HG02678 (cell line): ENCODE data around the gene B4GALT3.
A peak's percentile ranks its signal among the peaks of the same experiment; 100 is the strongest.
"Not testable (repeated sequence)": the region's sequence is repeated elsewhere in the genome, so short reads cannot be mapped to it uniquely, and the experiment has no call there.

Experiments used
- ATAC-seq: cut with Tn5 transposase; IDR thresholded peaks from one replicate; pipeline ENCODE4 v1.9.1; 2021; ENCODE audit warnings: mild to moderate bottlenecking, moderate library complexity; ENCODE audit not compliant: unreplicated experiment

B4GALT3 gene

GRCh38 chr1:161177112-161177935 is at the start of gene B4GALT3:
B4GALT3 (minus strand) TSS chr1:161177507; CDS start chr1:161176060, 1,447 bp downstream.
- peak; percentile 85 for ATAC-seq

DNA sequence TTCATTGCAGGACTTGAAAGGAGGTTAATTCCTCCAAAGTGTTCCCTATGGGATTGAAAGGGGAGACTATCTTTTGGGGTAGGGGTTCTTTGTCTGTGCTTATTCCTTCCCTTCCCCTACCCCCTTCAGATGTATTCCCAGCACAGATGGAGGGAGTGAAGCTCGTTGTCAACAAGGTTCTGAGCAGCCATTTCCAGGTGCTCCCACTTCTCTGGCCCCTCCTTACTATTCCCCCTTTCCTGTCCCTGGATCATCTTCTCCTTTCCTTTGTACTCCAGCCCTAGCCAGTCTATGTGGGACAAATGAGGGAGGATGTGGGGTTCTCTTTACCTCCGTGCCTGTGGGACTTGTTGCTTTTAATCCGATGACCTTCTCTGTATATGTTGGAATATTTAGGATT is 49.5 kb upstream of the B4GALT3 start:
- no peak for ATAC-seq

DNA sequence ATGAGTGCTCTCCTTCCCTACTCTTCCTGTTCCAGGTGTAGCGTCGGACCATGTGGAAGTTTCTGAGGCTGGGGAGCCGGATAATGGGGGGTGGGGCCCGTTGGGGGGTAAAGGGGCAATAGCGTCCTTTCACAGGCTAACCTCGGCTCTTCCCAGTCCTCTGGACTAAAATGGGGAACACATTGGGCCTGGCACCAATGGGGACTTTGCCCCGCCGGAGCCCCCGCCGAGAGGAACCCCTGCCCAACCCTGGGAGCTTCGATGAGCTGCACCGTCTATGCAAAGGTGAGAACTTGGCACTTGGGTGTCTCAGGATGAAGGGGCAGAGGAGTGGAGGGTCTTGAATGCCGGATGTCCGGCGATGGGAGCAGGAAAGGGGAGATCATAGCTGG is 49.0 kb upstream of the B4GALT3 start:
- ATAC-seq = no peak

DNA sequence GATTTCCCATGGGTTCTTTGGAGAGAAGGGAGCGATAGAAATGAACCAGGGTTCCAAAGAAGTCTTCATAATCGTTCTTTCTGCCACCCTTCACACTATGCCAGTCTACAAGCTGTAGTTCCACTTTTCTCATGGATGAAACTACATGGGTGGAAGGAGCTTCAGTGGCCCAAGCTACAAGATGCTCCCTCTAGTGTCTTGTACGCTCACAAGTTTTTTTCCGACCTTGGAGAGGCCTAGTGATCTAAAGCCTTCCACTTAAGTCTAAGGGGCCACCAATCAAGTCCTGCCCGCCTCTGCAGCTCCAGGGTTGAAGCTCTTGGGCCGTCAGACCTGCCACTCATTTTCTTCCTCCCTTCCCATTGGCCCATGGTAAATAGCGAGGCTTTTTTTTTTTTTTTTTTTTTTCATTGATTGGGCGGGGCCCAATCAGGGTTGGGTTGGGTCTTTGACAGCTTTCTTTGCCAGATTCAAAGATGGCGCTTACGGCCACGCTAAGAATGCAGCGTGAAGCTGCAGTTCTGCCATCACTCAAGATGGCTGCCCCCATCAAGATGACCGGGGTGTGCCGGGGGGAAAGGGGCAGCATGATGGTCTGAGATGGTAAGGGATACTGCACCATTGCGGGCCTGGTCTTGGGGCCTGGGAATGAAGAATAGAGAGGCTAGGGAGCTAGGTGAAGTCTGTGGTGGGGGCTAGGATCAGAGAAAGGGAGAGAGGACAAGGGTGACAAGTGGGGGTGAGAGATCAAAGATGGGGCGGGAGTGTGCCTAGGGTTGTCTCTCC is 48.4 kb upstream of the B4GALT3 start, which contains the start of gene TOMM40L:
TSS of gene TOMM40L (plus strand) at position 527 of the 786 bp plus-strand sequence. CDS start 430 bp downstream, outside the sequence.
- ATAC-seq = peak; percentile 97

DNA sequence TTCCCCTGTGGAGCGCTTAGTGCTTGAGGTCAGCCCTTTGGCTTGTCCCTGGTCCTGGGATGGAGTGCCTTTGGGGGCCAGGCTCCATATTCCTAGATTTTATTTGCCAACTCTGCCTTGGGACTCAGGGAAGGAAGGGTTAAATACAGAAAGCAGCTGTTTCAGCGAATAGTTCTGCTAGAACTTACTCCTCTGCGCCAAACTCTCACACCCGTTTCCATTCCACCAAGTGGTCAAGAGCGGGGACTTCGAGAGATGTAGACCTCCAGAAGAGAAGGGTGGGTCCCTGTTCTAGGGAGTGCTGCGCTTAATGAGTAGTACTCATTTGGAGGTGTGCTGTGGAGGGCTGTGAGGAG is 47.8 kb upstream of the B4GALT3 start:
- no peak for ATAC-seq

GRCh38 chr1:161224695-161225087 is 47.4 kb upstream of the B4GALT3 start:
- ATAC-seq = not testable (repeated sequence)

- no peak for ATAC-seq
Measured at GRCh38 chr1:161223805-161224694, 46.7 kb upstream of the B4GALT3 start.

DNA sequence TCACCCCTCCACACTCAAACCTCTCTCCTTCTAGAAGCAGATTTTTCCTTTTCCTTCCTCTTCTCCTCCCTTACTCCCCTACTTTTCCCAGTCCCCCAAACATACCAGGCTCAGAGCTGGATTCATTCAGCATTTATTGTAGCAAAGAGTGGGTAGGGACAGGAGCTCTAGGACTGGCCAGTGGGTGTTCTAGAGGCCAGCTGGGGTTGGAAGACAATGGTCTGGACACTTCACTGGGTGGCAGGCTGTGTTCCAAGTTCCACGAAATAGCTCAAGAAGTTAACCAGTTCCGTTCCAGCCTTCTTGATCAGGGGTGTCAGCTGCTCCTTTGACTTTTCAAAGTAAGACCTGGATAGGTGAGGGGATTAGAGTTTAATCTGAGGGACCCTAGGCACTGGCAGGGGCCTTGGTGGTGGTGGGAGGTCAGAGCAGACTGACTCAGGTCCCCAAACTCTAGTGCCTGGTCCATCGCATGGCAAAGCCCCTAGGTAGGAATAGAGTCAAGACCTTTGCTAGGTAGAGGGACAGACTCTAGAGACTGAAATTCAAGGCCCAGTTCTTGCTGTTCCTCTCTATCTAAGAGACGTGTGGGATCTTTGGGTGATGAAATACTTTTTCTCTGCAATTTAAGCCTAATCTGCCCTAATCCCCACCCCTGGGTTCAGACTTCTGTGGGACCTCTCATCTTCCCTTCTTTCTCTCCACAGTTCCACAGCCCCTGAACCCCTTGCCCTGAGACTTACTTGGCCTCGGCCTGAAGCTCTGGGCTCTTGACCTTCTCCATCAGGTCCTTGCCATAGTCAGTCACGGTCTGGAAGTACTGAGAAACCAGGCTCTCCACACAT is 45.1 kb upstream of the B4GALT3 start:
- no peak for ATAC-seq

- no peak for ATAC-seq
Measured at GRCh38 chr1:161220002-161220401, 42.7 kb upstream of the B4GALT3 start.

DNA sequence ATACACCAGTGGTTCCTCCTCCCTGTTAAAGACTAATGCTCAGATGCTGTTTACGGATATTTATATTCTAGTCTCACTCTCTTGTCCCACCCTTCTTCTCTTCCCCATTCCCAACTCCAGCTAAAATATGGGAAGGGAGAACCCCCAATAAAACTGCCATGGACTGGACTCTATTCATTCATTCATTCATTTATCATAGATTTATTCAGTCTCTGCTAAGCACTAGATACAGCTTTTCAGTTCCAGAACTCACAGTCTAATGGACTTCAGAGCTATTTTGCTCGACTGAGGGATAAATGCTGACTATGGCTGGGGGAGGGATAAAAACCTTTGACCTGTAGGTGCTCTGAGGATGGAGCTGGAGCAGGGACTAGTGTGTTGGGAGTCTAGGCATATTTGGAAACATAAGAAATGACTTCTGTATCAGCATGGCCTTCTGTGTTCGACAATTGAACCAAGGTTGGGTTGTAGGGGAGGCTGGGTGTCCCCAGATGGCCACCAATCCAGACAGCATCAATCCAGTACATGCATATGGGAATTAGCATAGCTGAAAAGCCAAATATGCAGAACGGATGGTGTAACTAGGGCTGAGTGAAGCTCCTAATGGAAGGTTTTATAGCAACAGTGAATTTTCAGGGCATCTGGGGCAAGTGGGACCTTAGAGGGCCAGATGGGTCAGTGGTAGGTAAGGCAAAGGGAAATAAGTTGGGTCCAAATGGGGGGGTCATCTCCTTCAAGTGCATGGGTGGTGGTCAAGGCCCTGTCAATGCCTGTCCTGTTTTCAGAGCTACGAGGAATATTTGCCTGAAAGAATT is 42.0 kb upstream of the B4GALT3 start:
- no peak for ATAC-seq

GRCh38 chr1:161218301-161219077 is 41.2 kb upstream of the B4GALT3 start:
- ATAC-seq = no peak

GRCh38 chr1:161217831-161218230 is 40.5 kb upstream of the B4GALT3 start:
- no peak for ATAC-seq

GRCh38 chr1:161216945-161217712 is 39.8 kb upstream of the B4GALT3 start:
- ATAC-seq = peak; percentile 92

DNA sequence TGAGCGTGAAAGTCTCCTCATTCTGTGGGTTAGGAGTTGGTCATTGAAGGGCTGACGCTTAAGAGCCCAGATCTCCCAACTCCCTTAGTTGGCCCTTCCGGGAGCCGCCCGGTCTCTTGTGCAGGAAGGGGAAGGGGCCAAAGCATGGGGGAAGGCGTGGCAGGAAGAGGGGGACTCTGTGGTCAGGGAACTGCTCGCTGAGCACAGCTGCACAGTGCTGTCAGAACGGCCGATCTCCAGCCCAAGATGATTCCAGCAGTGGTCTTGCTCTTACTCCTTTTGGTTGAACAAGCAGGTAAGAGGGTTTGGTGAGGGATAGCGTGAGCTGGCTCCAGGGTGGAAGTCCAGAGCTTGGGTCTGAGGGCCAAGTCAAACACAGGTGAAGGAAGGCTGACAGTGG is 37.8 kb upstream of the B4GALT3 start, which contains the start of gene FCER1G:
TSS of gene FCER1G (plus strand) at position 220 of the 400 bp plus-strand sequence. CDS start at position 247, 27 bp downstream.
- ATAC-seq = no peak

DNA sequence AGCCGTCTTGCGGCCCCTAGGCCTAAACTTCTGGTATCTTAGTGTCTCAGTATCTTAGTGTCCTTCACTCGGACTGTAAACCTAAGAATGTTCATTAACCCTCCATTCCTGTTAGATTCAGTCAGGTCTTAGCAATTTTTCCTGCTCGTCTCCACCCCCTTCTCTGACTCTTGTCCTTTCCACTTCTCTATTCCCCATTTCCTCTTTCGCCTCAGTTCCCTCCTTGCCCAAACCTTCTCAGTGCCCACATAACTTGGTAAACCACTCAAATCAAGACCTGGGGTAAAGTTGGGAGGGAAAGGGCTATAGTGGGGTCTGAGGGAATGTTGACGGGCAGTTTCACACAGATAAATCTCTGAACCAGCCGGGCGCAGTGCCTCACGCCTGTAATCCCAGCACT is 37.1 kb upstream of the B4GALT3 start:
- ATAC-seq = no peak

DNA sequence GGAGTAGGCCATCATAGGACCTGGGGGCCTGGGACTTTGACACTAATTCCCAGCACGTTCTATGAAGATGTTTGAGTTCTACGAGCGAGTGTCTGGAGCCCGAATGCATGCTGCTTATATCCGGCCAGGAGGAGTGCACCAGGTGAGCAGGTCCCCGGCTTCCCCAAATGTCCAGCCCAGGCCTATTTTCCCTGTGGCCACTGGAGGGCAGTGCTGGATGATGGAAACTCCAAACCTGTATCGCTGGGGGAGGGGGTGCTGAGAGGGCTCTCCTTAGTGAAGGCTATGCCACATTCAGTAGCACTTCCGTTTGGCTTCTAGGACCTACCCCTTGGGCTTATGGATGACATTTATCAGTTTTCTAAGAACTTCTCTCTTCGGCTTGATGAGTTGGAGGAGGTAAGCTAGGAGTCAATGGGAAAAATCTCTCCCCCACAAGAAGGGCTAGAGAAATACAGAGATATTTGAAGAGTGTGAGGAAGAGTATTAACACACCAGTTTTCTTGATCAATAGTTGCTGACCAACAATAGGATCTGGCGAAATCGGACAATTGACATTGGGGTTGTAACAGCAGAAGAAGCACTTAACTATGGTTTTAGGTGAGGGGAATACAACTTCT is 32.6 kb upstream of the B4GALT3 start:
- ATAC-seq = peak; percentile 66

- ATAC-seq = no peak
Measured at GRCh38 chr1:161207173-161207572, 29.9 kb upstream of the B4GALT3 start.
